GM18873 (cell line): Measurements from ENCODE around the gene DNAJC1.

ENCODE experiments used
- ATAC-seq: cut with Tn5 transposase; IDR thresholded peaks from one replicate; pipeline ENCODE4 v1.9.1; 2021; ENCODE audit warnings: mild to moderate bottlenecking, moderate library complexity, moderate number of reproducible peaks; ENCODE audit not compliant: unreplicated experiment, low FRiP score

DNAJC1 gene

DNA sequence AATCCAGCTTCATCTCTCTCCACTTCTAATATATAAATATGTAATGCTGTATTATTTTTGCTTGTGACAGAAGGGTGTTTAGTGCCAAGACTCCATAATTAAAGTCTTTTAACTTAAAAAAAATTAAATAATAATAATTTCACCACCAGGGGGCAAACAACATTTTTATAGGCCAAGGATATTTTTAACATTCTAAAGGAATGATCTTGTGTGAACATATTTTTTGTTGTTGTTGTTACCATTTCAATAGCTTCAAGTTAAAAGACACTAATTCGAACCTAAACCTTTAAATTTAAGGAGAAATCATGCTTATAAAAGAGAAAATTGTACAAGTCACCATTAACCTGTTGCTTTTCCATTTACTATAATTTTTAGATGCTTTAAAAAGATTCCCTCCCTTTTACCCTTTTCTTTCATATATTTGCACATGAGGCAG is 7.5 kb upstream of the DNAJC1 start:
- ATAC-seq, result no peak

DNA sequence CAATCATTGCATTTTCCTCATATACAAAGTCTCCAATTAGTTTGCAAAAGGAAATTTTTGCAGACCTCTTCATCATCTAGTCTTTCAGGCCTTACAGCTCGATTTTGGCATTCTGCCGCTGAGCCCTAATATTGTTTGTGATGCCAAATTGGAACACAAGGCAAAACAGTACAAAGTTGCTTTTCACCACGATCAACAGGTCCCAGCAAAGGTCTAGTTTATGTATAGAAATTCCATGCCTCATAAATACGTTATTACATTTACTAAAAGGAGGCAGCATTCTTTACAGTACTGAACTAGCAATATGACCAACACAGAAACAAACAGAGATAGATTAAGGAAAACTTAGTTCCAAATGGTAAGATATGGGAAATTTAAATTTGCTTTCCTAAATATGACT is 7.0 kb upstream of the DNAJC1 start:
- ATAC-seq, result no peak

DNA sequence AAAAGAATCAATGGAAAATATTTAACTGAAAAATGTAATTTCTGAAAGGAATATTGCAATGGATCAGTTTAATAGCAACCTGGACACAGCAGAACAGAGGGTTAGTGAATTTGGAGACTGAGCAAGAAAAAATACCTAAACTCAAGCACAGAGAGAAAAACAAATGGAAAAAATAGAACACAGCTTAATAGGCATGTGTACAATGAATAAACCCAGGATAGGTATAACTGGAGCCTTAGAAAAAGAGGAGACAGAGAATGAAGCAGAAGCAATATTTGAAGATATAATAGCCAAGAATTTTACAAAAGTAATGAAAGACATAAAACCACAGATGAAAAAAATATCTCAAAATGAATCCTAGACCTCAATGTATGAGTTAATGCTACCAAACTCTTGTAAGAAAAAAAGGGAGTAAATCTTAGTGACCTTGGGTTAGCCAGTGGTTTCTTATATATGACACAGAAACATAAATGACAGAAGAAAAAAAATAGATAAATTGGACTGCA is 2.9 kb upstream of the DNAJC1 start:
- ATAC-seq, result no peak

DNA sequence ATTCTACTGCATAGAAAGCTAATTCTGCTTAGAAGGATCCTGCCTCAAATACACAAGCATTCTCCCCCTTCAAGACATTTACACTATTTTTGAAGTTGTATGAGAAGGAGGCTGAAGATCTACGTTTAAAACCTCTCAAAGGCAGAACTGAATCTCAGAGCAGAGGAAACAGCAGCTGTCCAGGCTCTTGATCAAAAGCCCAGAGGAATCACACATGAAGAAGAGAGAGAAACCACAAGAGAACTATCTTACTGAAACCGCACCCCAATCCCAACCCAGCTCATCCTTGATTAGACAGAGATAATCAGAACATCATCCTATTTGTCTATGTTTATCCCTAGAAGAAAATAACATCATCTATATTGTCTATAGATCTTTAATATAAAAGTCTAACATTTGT is 2.2 kb upstream of the DNAJC1 start:
- no peak for ATAC-seq

DNA sequence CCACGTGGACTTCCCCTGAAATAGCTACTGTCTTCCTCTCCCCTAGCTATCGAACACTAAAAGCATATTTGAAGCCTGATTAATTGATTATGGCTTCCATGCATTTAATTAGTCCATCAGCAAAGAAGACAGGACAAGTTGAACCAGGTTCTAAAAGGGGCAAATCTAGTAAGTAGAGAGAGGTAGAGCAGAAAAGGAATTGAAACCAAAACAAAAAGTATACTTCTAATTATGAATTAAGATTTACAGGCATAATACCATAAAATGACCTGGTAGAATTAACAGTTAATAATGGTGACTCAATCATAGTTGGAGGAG is 393 bp upstream of the DNAJC1 start:
- ATAC-seq, result no peak

DNA sequence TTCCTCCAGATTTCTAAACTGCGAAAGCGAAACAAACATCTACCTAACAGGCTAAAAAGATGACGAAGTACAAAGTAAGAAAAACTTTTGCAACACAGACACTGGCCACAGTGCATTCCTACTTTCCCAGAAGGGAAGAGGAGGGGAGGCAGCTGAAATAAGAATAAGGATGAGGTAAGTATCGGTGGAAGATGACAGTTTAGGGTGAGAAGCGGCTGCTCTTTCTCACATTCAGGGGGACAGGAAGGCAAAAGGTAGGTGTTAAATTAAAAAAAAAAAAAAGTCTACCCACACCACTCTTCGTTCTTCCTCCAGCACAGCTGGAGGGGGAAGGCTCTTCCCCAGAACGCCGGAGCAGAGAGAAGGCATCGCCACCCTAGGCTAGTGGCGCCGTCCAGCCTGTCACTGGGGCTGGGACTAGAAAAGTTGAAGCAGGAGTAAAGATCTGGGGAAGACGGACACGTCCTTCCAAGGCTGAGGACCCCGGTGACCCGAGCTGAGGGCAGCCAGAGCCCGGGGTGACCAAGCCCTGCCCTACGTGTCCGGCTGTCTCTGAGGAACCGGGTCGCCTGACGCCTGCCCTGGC is 846 bp downstream of the DNAJC1 start:
- ATAC-seq, result peak; percentile 16

DNA sequence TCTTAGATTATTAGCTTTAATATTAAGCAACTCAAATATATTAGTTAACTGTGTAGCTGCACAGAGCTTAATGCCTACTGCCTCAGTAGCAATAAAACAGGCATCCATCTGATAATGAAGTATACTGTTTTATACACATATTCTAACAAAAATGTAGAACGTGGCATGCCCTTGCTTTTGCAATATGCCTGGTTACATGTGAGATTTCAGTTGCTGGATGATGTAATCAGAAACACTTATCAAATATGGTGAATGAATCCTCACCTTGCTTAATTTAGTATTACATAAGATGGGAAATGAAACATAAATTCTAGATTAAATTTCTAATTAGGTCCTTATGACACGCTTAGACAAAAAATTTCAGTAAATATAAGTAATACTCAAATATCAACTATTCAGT is 8.0 kb downstream of the DNAJC1 start:
- no peak for ATAC-seq

DNA sequence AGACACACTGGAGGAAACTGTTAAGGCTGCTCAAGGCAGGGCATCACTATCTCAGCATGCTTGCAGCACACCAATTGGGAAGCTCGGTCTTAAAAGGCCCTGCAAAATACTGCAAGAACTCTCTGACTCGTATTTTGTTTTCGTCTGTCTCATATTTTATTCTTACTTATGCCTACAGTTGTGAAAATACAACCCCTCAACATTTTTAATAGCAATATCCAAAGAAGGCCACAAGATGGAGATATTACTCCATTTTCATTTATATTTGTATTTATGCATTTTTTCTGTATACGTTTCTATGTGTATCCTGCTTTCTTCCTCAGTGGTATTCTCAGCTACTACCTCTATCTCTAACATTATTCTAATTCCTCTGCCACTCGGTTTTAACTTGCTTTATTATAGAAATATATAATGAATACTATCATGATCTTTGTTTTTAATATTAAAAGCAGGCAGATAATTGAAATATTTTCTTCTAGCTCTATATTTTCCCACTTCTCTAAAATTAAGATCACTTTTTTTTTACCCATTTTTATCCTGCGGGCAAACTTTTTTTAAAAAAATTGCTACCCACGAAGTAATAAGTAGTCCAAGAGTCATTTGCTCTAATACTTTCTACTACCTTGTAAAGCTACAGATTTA is 10.0 kb downstream of the DNAJC1 start:
- no peak for ATAC-seq

DNA sequence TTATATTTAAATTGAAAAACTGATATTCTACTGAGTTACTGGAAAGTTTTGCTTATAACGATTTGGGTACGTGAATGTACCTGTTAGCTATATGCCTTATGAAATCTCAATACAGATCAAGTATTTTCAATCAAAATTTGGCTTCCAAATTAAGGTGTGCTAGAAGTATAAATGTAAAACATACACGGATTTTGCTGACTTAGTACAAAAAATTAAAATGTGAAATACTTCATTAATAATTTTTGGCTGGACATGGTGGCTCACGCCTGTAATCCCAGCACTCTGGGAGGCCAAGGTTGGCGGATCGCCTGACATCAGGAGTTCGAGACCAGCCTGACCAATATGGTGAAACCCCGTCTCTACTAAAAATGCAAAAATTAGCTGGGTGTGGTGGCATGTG is 11.7 kb downstream of the DNAJC1 start:
- ATAC-seq, result no peak

DNA sequence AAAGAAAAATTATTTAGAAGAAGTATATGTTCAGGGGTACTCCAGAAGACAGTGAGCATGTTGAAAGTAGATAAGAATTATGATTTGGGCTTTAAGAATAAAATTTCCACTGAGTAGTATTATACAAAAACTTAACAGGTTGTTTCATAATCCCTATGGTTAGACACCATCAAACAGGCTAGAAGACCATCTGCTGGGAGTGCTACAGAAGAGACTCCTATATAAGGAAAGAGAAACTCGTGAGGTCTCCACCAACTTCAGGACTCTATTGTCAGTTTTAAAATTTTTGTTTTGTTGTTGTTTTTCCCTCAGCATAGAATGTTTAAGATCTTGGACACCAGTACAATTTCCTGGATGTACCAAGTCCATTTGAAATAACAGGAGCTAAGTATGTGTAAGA is 13.1 kb downstream of the DNAJC1 start:
- no peak for ATAC-seq

DNA sequence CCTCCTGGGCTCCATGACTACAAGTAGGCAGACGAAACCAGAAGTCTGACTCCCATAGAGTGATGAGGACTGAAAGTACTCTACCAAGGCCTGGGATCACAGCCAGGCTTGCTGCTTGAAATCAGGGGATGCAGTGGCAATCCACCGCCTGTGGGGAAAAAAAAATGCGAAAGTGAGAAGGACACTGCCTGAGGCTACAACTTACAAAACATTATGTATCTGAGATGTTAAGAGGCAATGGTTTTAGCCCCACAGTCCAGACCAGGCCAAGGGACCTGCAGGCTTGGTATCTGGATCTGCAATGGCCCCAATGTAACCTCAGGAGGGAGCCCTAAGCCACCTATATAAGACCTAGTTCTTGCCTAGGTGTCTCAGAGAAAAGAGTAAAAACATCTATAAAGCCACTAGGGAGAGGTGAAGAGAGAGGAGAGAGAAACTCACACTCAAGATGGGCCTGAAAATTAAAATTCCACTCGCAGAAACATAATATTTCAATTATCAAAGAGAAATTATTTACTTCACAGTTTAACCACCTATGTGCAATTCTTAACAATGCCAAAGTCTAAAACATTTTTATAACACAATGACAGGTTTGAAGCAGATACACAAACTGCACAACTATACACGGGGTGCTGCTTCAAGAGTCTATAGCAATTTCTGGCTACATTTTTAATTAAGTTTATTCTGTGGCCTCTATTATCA is 13.9 kb downstream of the DNAJC1 start:
- peak; percentile 78 for ATAC-seq

DNA sequence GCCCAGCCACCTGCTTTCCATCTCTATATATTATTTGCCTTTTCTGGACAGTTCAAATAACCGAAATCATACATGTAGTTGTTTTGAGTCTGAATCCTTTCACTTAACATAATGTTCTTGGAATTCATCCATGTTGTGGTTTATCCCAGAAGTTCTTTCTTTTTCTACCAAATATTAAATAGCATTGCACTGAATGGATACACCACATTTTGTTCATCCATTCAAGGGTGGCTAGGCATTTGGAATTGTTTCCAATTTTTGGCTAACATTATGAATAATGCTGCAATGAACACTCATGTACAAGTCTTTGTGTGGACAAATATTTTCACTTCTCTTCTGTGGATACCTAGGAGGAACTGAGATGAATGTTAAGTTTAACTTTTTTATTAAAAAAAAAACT is 18.0 kb downstream of the DNAJC1 start:
- no peak for ATAC-seq

DNA sequence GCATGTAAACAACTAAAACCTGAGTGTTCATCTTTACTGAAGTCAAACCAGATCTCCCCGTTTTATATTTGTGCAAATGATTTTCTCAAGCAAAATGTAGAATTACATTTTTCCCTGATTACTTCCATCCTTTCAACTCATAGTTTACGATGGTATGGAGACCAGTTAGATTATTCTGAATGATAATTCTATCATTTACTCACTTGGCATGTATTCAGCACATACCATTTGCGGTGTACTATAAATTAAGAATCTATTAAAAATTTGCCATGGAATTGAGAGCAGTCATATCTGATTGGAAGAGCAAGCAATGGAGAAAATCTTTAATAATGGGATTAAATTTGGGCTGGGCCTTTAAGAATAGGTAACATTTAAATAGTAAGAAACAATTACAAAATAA is 22.4 kb downstream of the DNAJC1 start:
- ATAC-seq, result no peak

DNA sequence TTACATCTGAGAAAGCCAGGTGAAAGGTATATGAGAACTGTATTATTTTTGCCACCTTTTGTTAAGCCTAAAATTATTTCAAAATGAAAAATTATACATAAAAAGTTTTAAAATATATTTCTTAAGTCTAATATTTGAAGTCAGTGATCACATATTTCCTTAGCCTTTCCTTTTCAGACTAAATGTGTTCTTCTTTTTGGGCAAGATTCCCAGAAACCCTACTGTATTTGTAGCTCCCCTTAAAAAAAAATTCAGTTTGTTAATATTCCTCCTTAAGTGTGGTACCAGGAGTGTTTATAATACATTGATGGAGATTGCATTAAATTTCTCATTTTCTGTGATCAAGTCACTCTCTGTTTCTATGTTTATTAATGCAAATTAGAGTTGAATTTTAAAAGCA is 22.8 kb downstream of the DNAJC1 start:
- no peak for ATAC-seq

DNA sequence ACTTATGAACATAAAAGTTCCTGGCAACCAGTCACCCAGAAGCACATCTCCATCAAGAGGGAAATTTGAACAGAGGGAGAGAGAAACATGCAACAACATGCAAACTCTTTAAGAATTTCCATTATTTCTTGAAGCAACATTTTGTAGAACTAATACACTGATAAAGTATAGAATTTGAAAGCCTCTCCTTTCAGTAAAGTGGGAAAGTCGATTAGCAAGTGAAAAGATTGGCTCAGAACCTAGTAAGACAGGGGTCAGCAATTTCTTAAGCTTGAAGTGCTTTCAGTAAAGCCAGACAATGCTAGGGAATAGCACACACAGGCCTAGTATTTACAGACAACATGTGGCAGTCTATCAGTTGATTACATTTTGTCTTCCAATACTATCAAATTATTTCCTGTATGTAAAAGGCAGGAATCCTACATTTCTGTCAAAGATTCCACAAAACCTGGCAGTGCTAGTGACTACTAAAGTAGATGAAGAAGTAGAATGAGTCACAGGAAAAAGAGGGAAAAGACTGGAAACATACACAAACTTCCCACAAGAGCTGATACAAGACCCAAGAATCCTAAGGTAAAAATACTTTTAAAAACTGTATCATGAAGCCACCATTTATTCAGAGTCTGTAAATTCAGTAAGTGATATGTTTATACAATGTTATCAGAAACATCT is 25.2 kb downstream of the DNAJC1 start:
- ATAC-seq, result no peak

DNA sequence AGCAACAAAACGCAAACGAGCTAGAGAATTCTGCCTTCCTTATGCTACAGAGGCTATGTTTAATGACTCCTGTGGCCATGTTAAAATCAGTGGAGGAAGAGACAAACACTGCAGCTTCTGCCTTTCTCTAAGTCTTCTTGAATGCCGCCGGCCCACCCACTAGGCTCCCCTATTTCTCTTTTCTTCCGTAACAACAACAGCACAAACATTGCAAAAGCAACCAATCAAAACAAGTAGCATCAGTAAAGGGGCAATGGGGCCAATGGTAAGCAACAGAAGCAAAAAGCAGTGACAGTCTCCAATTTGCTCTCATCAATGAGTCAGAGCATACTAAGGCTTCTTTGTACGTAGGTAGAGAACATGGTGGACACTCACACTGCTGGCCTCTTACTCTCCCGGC is 26.8 kb downstream of the DNAJC1 start:
- ATAC-seq, result no peak

DNA sequence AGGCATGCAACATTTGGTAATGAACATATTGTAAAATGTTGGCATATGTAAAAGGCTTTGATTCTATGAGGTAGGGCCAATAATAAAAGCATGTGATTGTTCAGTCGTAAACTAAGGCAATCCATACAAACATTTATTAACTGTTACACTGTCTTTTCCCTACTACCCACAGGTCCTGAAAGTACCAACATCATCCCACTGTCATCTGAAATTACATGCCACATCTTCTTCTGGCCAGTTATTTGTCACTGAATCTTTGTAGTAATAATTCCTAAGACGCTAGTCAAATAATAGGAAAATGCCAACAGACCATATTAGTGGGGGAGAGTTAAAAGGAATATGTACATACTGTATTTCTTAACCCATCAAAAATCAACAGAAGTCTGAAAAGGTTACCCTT is 27.2 kb downstream of the DNAJC1 start:
- no peak for ATAC-seq

DNA sequence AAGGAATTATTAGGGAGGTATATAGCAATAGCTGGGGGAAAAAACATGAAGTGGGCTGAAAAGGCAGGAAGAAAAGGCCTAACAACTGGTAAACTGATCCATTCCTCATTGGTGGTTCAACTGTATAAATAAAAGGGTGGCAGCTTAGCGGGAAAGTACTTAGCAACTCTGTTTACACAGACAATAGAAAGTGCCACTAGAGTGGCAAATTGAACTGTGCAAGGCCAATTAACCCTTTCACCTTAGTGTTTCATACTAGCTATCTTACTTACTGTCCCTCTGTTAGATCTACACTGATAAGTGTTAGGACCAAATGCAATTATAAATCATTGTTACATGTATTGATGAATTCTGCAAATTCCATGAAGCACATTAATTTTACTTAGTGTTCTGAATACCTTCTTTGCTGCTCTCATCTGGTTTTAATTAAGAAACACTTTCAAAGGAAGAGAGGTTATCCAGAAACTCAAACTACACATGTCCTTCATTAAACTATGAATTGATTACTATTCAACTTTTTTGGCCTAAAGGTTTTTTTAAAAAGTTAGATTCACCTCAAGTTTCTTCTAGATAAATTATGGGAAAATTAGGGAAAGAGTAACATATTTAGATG is 28.0 kb downstream of the DNAJC1 start:
- no peak for ATAC-seq

DNA sequence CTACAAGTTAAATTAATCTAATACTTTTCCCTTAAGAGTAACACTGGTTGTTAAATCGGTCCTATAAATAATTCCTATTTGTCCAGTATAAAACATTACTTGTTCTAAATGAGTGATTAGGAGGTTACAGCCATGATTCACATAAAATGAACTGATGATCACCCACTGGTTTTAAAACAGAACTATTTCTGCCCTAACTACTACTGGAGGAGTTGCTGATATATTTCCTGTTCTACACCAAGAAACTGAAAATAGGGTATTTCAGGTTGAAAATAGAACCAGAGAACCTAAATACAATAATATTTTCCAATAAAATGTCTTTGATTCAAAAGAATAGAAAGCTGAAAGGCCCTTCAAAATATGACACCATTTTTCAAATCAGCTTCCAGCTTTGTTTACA is 30.9 kb downstream of the DNAJC1 start:
- ATAC-seq, result no peak

DNA sequence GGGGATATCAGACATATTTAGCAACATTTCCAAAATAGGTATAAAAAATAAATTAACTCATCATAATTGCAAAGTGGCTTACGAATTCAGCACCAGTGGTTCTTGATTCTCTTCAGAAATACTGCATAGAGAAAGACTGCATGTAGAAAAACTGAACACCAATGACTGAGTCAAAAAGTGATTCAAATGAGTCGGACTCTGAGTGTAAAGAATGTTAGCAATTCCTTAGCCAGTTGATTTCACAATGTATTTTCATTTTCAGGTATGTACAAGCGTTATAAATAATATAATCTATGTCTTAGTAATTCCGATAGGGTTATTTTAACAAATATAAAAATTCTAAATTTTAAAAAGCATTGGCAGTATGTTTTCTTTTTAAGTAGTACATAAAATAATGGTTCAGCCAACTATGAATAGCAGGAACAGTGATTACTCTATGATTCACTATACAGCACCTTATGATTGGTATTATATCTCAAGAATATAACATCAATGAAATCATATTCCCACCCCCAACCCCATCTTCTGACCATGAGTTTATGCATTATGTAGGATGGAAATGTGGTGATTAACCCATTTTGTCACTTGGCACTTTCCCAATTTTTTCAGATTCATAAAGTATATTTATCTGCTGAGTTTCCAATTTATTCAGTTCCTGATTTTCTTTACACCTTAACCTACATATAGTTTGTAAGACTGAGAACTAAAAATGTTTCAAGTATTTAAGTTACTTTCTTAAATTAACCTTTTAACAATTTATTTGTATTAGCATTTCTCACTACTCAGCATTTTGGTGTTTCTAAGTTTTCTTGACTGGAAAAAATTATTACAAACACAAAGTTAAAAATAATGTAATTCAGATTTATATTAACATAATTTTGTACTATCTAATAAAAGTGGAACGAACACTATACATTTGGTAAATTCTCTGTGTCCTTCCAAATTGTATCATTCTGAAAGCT is 33.9 kb downstream of the DNAJC1 start:
- ATAC-seq, result no peak
